HG03432 (cell line): Measurements from ENCODE around the gene MAGEB10.
"Not testable (repeated sequence)": the region's sequence is repeated elsewhere in the genome, so short reads cannot be mapped to it uniquely, and the experiment has no call there.

Experiments
- ATAC-seq: cut with Tn5 transposase; IDR thresholded peaks from one replicate; pipeline ENCODE4 v1.9.1; 2021; ENCODE audit warnings: mild to moderate bottlenecking, moderate library complexity; ENCODE audit not compliant: unreplicated experiment

The MAGEB10 gene, protein sequence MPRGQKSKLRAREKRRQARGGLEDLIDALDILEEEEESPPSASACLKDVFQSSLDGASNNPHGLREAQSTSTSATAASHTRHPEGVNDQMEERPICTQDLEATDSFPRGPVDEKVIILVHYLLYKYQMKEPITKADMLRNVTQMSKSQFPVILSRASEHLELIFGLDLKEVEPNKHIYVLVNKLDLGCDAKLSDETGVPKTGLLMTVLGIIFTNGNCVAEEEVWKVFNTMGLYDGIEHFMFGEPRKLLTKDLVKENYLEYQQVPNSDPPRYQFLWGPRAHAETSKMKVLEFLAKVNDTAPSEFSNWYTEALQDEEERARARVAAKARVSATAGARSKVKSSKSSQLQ

DNA sequence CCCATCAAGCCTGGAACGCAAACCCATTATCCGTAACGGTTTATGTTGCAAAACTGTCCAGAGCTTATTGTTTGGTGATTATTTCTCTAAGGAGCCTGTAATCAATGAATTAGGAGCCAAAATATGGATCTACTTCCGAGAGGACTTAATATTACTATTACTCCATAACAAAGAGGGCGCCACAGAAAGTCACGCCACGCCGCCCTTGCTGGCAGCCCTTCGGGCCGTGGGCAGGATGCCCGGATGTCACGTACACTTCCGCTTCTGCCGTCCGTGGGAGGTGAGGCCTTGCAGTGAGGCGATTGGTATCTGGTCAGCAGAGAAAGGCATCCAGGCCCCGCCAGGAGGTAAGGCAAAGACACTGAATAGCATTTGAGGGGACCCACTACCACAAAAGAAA is at the start of gene MAGEB10:
MAGEB10 (plus strand) TSS at position 301 of the 400 bp plus-strand sequence. CDS start 13,317 bp downstream, outside the sequence.
- no peak for ATAC-seq

DNA sequence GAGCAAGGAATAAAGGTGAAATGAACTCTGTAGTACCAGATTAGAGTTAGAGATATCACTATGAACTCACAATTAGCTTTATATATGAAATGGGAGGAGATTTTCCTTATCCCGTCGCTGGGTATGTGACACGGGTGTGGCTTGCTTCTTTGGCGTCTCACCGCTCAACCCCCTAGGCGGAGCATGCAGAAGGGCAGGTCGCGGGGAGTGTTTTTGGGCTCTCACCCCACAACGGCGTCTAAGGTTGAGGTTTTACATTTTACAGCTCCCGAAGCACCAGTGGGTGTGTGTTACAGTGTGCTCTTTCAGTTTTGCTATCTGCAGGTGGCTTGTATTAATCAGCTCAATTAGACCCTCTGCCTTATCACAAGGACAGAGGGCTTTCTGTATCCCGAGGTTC is 42.1 kb upstream of the MAGEB10 start:
- no peak for ATAC-seq

DNA sequence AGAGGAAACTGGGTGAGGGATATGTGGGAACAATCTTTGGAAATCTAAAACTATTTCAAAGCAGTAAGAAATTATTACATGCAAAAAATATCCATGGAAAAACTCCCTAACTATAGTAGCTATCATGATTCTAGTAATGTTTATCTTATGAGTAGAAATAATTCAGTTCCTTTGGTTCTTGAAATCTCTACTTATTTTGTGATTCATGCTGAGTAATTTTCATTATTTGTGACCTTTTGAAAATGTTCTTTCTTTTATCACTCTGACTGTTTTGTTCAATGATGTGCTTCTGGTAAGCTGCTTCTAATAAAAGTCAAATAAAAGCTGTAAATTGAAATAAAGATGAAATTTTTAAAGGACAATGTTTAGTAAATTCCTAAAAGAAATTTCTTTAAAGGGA is 40.4 kb upstream of the MAGEB10 start:
- ATAC-seq, result no peak

DNA sequence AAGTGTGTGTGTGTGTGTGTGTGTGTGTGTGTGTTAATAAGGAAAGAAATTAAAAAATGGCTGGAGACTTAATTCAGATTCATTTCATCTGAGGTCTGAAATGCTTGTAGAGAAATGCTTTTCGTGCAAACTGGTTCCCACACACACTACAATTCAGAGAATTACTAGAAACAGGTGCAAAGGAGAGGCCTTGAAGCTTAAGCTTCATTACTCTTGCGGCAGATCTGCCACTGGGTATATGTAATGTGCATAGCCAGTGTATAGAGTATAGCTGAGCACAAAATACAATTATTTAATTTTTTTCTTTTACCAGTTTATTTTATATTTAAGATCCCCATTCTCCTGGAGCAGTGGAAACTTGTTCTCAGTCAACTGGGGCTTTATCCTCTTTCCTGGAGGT is 31.8 kb upstream of the MAGEB10 start:
- no peak for ATAC-seq

DNA sequence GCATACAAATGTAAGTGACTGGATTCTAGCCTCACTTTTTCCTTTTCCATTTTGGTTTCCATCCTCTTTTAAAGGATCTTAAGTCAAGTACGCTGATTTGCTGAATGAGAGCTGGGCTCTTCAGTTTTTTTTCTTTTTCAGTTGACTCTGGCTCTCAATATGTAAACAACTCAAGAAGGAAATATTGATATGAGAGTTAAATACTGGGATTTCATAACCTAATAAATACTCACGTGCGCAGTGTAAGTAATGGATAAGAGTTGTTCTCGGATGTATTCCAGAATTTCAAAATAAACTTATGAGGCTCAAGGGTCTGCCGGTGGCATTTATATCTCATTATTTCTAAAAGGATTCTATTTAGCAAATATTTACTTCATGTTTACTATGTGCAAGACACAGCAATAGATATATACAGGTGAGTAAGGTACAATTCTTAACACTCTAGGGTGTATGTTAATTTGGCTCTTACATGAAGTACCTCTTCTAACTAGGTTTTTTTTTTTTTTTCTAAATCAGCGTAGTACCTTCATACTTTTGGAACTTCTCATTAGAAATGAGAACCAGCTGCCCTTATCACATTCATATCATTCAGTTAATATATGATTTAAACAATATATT is 11.0 kb upstream of the MAGEB10 start:
- no peak for ATAC-seq

DNA sequence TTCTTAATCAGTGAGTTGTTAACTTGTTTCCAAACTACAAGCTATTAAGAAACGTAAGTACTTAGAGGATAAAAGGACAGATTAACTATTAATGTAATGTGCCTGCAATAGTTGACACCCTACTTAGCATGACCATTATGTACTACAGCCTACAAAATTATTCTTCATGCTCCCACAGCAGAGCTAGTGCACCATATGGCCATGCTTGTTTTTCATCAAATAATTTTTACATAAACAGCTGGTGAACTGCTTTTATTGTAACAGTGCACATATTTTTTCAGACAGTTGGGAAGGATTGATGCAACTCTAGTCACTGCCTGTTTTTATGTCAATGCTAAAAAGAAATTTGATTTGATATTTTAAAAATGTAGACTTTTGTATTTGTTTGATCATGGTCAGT is 10.2 kb upstream of the MAGEB10 start:
- no peak for ATAC-seq

DNA sequence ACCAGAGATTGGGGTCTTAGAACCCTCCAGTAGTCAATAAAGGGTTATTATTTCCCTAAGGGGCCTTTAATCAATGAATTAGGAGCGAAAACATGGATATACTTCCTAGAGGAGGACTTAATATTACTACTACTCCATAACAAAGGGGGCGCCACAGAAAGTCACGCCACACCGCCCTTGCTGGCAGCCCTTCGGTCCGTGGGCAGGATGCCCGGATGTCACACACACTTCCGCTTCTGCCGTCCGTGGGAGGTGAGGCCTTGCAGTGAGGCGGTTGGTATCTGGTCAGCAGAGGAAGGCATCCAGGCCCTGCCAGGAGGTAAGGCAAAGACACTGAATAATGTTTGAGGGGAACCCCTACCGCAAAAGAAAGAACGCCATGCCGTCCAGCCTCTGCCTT is 436 bp downstream of the MAGEB10 start:
- no peak for ATAC-seq

DNA sequence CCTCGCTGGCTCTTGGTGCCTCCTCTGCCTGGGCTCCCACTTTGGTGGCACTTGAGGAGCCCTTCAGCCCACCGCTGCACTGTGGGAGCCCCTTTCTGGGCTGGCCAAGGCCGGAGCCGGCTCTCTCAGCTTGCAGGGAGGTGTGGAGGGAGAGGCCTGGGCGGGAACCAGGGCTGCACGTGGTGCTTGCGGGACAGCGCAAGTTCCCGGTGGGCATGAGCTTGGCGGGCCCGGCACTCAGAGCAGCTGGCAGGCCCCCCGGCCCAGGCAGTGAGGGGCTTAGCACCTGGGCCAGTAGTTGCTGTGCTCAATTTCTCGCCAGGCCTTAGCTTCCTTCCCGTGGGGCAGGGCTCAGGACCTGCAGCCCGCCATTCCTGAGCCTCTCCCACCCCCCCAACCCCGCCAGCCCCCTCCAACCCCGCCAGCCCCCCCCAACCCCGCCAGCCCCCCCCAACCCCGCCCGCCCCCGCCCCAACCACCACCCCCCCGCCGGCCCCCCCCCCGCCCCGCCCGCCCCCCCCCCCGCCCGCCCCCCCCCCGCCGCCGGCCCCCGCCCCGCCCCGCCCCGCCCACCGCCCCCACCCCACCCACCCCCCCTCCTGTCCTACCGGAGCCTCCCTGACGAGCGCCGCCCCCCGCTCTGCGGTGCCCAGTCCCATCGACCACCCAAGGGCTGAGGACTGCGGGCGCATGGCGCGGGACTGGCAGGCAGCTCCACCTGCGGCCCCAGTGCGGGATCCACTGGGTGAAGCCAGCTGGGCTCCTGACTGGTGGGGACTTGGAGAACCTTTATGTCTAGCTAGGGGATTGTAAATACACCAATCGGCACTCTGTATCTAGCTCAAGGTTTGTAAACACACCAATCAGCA is 1.4 kb downstream of the MAGEB10 start:
- not testable (repeated sequence) for ATAC-seq

DNA sequence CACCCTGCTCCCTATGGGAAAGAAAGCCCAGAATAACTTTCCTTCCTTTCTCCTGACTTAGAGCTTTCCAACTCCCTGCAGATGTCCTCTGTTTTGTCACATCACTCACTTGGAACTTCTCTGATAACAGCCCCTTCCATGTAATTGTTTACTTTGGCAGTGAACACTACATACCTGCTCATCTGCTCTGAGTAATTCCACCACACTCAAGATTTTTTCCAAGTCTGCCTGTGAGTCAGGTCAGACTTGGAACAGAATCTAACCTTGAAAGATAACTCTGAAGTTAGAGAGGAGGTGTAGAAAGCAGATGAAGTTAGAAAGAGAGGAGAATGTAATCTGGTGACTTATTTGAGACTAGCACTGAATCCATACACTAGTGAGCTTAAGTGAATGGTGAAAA is 7.4 kb downstream of the MAGEB10 start:
- no peak for ATAC-seq

DNA sequence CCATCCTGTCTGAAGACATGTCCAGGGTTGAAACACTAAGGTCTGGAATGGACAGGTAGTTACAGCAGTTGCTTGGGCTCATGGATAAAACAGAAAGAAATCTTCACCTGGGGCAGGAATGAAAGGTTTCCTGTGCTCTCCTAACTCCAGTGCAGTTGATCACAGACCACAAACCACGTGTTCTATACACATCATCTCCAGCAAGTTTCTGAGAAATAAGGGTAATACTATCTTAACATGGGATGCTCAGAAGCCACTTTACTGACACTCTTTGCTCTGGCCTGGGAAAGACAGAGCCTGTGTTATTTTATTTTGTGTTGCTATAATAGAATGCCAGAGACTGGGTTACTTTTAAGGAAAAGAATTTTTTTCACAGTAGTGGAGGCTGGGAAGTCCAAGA is 16.0 kb downstream of the MAGEB10 start:
- no peak for ATAC-seq

DNA sequence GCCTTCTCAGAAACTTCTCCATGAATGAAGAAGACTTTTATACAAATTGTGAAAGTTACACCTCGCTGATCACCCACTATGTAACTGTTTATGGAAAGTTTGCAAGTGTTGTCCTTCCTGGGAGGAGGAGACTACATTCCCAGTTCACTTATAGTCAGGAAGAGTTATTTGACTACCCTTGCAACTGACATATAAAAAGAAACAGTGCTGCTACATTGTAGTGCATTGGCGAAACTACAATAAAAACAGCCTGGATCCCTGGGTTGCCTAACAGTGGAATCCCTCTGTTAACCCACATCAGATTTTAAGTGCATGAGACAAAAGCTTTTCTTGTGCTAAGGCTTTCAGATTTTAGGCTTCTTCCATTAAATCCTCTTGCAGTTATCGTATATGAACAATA is 30.4 kb downstream of the MAGEB10 start:
- no peak for ATAC-seq

DNA sequence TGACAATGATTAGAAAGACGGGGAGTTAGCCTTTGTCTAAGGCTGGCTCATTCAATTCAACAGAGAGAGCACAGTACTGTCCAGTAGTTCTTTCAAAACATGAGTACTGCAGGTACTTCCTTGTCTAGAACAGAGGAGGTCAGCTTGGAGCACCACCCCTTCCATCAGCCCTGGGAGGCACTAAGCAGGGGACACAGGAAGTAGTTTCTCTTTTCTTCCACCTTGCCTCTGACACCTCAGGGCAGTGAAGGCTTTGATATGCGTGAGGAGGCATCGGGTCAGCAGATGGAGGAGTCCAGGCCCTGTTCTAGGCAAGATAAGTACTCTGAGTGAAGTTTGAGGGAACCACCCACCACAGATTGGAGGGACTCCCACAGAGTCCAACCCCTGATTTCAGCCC is 33.1 kb downstream of the MAGEB10 start:
- ATAC-seq, result no peak

DNA sequence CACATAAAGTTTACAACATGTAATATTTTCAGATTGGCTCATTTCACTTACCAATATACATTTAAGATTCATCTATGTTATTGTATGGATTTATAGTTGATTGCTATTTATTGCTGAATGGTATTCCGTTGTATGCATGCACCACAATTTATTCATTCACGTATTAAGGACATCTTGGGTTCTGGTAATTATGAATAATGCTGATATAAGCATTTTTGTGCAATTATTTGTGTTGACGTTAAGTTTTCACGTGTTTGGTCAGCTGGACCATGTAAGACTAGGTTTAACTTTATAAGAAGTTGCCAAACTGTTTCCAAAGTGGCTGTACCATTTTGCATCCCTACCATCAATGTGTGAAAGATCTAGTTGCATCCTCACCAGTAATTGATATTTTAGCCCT is 35.1 kb downstream of the MAGEB10 start:
- ATAC-seq, result no peak

DNA sequence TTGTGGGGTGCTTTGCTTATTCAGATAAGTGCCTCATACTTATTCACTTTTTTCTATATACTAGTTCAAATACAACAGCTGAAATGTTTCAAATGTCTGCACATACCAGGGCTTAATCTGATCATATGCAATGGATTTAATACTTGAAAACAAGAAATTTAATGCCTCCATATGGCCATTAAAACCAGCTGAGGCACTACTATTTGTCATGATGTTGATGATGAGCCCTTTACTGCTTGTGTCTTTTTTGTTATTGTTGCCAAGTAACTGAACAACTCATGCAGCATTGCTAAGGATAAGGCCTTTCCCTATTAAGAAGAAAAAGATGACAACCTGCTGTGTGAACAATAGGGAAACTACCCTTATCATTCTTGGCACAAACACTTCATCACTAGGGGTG is 52.5 kb downstream of the MAGEB10 start:
- ATAC-seq, result no peak

DNA sequence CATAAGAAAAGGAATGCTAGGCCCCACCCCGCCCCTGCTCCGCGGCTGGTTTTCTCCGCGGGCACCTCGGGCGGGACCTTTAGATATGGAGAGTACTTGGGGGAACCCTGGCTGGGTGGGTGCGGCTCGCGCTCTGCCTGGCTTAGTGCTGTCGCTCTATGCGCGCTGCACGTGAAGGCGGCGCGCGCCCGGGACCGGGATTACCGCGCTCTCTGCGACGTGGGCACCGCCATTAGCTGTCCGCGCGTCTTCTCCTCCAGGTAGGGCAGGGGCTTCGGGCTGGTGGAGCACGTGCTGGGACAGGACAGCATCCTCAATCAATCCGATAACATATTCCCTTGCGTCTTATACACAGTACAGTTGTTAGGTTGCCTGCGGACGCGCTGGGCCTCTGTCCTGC is 56.0 kb downstream of the MAGEB10 start:
- ATAC-seq, result no peak
